GM12875 (cell line): ENCODE measurements around the gene SH3TC1.

Experiments
- H3K4me3 ChIP-seq: one replicate; pipeline ENCODE4 v1.5.1; 2011; ENCODE audit warnings: low read depth, low read length, control low read depth
- CTCF ChIP-seq: IDR thresholded peaks from 2 replicates; pipeline ENCODE4 v1.5.1; 2011; ENCODE audit warnings: low read depth, mild to moderate bottlenecking, control low read depth, inconsistent platforms, low read length, moderate library complexity, borderline replicate concordance; ENCODE audit not compliant: insufficient read depth

Gene SH3TC1

GRCh38 chr4:8227201-8227770, 28.2 kb downstream of the SH3TC1 start:
- no peak for TF ChIP-seq CTCF
- H3K4me3 ChIP-seq = no peak overlapping the region

GRCh38 chr4:8227771-8228318, 28.8 kb downstream of the SH3TC1 start:
- no peak overlapping the region for H3K4me3 ChIP-seq
- TF ChIP-seq CTCF = no peak

- H3K4me3 ChIP-seq = no peak overlapping the region
- no peak for TF ChIP-seq CTCF
These were observed 29.5 kb downstream of the SH3TC1 start for GRCh38 chr4:8228319-8229250.

GRCh38 chr4:8229331-8229975, 30.4 kb downstream of the SH3TC1 start:
- TF ChIP-seq CTCF = no peak
- H3K4me3 ChIP-seq = no peak overlapping the region

- no peak overlapping the region for H3K4me3 ChIP-seq
- TF ChIP-seq CTCF = no peak
These were observed 30.9 kb downstream of the SH3TC1 start for GRCh38 chr4:8230033-8230432.

GRCh38 chr4:8230891-8231290, 31.8 kb downstream of the SH3TC1 start:
- TF ChIP-seq CTCF = no peak
- H3K4me3 ChIP-seq = no peak overlapping the region
